HG02943 (cell line): Measurements from ENCODE around the gene ZBTB9.
A peak's percentile ranks its signal among the peaks of the same experiment; 100 is the strongest.

Experiments used
- ATAC-seq: cut with Tn5 transposase; IDR thresholded peaks from one replicate; pipeline ENCODE4 v1.9.1; 2021; ENCODE audit warnings: mild to moderate bottlenecking, low read depth, moderate library complexity; ENCODE audit not compliant: unreplicated experiment

ZBTB9 gene

DNA sequence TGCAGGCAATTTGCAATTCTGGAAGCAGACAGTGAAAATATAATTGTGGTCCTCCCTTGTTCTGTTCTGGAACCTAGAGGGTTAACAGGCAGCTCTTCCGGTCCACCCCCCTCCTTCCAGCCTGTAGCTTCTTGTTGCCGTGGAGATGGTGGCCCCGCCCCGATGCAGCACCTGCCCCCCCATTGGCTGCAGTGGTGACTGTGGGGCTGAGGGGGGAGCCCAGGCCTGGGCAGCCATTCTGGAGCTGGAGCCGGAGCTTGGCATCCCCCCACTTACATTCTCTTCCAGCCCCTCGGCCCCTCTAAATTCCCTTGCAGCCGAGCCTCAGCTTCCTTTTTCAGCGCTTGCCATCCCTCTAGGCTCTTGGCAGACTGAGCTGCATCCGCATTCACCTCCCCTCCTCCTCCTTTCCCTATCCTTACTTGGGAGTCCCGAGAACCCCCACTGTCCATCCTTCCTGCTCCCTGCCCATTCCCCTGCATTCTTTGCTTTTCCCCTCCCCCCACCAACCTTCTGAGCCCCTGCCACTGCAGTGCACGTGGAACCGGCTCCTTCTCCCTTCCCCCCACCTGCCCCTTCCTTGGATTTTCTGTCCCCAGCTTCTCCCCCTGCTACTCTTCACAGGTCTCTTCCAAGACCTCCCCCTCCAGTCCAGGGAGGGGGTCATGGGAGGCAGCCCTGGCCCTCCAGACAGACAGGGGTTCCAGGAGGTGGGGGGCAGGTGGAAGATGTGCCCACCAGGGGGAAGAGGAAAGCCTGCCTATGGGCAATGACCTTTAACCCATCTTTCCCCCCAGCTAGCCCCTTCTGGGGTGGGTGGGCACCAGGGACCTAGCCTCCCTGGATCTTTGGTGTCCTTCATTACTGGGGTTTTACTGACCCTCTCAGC lies 23.1 kb upstream of the ZBTB9 start:
- ATAC-seq: peak; percentile 49

DNA sequence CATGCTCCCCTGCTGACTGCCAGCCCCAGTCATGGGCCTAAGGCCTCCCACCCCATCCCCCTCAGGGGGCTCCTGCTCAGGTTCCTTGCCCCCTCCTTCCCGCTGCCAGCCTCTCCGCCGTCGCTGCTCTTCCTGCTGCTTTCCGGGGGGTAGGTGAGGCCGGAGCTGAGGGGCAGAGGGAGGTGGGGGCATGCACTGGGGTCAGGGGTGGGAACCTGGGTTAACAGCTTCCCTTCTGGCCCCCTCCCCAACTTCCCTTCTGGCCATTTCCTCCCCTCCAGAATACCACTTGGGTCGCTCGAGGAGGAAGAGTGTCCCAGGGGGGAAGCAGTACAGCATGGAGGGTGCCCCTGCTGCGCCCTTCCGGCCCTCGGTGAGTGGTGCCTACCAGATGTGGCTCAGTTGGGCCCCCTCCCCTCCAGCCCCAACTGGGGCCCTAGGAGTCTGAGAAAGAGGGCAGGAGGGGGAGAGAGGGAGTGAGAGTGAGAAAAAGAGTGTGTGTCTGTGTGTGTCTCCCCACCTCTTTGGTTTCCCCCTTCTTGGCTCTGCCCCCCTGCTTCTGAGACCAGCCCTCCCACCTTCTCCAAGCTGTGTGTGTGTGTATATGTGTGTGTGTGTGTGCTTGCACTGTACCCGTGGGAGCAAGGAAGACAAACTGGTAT lies 22.4 kb upstream of the ZBTB9 start:
- no peak for ATAC-seq

DNA sequence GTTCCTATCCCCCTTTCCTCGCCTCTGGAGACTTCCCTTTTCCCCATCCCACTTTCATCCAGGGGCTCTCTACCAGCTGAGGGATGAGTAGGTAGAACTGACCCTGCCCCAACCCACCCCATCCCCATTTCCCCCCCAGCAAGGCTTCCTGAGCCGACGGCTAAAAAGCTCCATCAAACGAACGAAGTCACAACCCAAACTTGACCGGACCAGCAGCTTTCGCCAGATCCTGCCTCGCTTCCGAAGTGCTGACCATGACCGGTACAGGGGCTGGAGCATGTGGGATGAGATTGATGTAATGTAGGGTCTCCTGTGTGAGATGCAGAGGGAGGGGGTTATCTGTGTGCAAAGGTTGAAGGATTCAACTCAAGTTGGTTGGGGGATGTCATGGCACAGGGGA lies 21.8 kb upstream of the ZBTB9 start:
- ATAC-seq: no peak

DNA sequence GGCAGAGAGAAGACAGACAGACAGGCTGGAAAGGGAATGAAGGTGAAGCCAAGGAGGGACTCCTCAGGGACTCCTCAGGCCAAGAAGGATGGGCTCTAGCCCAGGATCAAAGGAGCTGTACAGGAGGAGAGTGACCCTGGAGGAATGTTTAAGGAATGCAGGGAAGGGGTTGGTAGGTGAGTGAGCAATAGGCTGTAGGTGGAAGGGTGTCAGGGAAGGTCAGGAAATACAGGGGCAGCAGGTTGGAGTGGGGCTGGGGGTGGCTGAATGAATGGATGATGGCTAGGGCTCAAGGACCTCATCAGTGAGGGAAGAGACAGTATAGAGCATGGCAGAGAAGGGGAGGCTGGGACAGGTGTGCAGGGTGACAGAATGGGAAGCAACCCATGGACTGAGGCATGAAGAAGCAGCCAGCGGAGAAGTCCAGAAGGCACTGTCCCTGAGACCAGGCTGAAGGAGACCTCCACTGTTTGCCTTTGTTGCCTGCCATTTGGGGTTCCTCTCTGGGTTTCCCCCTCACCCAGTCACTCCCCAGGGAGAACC lies 21.3 kb upstream of the ZBTB9 start:
- no peak for ATAC-seq

DNA sequence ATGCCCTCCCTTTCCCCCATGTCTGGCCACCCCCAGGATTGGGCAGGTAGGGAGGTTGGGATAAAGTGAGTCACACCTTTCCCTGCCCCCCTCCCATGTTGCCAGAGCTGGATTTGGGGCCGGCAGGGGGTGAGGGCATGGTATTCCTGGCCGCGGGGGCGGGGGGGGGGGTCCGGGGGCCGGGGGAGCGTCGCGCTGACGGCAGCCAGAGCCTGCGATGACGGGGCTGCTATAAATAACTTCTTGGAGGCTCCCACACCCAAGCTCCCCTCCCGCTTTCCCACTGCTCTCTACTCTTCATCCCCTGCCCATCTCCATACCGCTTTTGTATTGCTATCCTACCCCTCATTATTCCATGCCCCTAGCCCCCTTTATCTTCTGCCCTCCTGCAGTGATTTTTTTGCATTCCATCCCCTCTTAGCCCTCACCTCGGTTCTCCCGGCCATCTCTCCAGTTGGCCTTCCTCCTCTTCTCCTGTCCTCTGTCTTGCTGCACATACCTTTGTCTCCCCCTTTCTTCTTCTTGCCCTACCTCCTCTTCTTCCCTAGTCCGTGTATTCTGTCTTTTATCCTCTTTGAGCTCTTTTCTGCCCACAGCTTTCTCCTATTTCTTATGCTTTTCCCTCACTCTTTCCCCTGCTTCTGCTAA lies 20.7 kb upstream of the ZBTB9 start:
- ATAC-seq: no peak

DNA sequence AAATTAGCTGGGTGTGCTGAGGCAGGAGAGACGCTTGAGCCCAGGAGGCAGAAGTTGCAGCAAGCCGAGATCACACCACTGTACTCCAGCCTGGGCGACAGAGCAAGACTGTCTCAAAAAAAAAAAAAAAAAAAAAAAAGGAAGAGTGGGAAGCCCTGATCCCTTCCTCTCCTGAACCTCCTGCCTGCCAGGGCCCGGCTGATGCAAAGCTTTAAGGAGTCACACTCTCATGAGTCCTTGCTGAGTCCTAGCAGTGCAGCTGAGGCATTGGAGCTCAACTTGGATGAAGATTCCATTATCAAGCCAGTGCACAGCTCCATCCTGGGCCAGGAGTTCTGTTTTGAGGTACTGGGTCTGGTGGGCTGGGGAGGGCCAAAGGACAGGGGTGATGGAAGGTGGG lies 19.4 kb upstream of the ZBTB9 start:
- no peak for ATAC-seq

DNA sequence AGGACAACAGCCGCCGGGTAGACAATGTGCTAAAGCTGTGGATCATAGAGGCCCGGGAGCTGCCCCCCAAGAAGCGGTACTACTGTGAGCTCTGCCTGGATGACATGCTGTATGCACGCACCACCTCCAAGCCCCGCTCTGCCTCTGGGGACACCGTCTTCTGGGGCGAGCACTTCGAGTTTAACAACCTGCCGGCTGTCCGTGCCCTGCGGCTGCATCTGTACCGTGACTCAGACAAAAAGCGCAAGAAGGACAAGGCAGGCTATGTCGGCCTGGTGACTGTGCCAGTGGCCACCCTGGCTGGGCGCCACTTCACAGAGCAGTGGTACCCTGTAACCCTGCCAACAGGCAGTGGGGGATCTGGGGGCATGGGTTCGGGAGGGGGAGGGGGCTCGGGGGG lies 16.7 kb upstream of the ZBTB9 start:
- no peak for ATAC-seq

DNA sequence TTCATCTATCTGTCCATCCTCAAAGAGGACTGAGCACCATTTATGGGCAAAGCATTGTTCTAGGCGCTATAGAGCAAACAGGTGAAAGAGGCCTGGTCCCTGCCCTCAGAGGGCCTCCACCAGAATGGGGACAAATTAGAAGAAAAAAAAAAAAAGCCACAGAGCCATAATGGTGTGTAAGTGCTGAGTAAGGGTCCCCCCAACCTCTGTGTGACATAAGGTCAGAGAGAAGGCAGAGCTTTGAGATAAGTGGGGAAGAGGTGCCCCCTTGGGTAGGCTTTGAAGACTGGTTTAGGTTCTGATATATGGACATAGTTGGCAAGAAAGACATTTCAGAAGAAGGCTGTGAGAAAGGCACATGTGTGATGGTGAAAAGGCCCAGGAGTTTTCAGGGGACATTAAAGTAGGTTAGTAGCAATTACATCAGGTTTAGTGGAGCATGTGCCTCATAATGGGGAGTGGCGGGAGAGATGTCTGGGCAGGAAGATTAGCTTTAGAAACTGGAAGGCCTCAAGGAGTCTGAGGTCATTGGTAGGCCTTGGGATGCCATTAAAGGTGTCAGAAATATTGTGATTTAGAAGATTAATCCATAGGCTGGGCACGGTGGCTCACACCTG lies 15.3 kb upstream of the ZBTB9 start:
- no peak for ATAC-seq

DNA sequence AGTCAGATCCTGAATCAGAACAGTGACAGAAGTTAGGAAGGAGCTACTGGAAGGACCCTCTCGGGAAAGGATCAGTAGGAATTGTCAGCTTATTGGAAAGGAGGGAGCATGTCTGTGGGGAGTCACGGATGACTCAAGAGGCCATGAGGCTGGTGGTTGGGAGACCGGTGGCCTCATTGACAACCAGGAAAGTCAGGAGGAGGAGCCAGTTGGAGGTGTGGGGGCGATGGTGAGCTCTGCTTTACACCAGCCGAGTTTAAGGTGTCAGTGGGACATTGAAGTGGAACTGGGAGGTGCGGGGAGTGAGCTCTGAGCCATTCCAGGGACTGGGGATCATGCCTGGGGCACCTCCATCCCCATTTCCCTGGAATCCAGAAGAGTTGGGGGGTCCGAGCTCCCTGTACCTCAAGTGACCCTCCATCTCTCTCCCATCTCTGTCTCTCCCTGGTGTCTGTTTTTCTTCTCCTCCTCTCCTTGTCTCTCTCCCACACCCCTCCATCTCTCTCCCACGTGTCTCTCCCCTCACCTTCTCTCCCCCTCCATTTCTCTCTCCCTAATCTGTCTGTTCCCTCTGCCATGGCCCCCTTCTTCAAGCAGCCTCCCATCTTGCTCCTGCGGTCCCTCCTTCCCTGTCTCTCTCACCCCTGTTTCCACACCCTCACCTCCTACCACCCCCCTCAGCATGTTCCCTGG lies 14.3 kb upstream of the ZBTB9 start:
- ATAC-seq: no peak

DNA sequence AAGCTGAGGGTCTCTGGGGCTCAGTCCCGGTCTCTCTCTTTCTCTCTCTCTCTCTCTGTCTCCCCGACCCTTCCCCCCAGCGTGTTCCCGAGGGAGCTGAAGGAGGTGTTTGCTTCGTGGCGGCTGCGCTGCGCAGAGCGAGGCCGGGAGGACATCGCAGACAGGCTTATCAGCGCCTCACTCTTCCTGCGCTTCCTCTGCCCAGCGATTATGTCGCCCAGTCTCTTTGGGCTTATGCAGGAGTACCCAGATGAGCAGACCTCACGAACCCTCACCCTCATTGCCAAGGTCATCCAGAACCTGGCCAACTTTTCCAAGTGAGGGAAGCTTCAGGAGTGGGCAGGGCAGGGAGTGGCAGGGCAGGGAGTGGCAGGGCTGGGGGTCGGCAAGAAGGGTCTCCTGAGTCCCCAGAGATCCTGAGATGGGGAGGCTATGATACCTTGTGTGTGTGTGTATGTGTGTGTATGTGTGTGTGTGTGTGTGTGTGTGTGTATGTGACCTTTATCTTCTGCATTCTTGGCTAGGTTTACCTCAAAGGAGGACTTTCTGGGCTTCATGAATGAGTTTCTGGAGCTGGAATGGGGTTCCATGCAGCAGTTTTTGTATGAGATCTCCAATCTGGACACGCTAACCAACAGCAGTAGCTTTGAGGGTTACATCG lies 13.6 kb upstream of the ZBTB9 start:
- ATAC-seq: no peak

DNA sequence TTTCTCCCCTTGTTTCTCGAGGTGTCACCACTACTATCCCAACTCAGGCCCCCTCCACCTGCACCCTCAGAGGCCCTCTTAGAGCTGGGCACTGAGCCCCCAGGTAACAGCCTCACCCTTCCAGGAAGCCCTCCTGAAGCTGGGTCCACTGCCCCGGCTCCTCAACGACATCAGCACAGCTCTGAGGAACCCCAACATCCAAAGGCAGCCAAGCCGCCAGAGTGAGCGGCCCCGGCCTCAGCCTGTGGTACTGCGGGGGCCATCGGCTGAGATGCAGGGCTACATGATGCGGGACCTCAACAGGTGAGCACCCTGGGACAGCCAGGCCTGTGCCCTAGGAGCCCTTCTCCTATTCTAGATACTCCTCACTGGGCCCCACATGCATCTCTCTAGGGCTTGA lies 12.9 kb upstream of the ZBTB9 start:
- ATAC-seq: no peak

DNA sequence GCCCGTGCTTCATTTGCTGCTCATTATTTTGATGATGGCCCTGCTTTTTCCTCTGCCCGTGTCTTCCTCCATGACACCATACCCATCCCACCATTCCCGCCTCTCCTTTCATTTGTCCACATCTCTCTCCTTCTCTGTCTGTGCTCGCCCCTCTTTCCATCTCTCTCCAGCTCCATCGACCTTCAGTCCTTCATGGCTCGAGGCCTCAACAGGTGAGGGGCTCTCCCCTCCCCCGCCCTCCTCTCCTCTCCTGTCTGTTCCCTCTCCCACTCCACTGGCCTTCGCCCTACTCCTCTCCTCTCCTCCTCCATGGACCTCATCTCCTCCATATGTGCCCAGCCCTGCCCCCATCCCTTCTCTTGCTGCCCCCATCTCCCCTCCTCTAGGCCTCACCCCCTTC lies 12.1 kb upstream of the ZBTB9 start:
- ATAC-seq: no peak

DNA sequence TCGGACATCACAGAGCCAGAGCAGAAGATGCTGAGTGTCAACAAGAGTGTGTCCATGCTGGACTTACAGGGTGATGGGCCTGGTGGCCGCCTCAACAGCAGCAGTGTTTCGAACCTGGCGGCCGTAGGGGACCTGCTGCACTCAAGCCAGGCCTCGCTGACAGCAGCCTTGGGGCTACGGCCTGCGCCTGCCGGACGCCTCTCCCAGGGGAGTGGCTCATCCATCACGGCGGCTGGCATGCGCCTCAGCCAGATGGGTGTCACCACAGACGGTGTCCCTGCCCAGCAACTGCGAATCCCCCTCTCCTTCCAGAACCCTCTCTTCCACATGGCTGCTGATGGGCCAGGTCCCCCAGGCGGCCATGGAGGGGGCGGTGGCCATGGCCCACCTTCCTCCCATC lies 11.4 kb upstream of the ZBTB9 start:
- no peak for ATAC-seq

DNA sequence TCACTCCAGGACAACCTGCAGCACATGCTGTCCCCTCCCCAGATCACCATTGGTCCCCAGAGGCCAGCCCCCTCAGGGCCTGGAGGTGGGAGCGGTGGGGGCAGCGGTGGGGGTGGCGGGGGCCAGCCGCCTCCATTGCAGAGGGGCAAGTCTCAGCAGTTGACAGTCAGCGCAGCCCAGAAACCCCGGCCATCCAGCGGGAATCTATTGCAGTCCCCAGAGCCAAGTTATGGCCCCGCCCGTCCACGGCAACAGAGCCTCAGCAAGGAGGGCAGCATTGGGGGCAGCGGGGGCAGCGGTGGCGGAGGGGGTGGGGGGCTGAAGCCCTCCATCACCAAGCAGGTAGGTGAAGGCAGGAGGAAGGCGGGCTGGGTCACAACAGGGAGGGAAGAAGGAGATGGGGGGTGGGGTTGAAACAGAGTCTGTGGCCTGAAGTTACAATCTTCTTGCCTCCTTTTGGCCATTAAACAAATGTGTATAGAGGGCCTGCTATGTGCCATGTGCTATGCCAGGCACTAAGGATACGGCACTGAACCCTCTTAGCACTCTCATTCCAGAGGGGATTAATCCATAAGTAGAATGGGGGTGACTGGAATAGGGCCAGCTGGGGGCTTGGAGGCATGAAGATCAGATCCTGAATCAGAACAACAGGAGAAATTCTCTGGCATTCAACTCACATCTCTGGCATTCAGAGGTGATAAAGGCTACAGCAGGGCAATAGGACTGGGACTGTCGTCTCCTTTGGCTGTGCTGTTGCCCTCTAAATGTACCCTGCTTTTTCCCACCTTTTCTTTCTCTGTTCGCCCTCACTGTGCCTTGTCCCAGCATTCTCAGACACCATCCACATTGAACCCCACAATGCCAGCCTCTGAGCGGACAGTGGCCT lies 10.5 kb upstream of the ZBTB9 start:
- no peak for ATAC-seq

DNA sequence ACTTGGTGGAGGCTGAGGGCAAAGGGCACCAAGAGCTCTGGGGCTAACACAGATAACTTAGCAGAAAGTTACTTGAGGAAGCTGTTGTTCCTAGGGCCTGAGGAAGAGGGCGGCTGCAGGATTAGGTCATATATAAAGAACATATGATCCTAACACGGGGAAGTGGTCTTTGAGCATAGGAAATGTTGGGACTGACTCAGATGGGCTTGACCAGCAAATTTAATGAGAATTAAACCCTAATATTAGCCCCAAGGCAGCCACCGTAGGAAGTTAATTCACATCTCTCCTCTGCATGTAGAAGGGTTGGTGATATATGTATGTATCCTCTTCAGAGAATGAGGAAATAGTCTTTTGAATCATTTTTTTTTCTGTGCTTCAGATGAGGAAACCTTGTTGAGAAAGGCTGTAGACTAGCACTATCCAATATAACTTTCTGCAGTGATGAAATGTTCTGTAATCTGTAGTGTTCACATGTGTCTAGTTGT lies 9.2 kb upstream of the ZBTB9 start:
- ATAC-seq: no peak

DNA sequence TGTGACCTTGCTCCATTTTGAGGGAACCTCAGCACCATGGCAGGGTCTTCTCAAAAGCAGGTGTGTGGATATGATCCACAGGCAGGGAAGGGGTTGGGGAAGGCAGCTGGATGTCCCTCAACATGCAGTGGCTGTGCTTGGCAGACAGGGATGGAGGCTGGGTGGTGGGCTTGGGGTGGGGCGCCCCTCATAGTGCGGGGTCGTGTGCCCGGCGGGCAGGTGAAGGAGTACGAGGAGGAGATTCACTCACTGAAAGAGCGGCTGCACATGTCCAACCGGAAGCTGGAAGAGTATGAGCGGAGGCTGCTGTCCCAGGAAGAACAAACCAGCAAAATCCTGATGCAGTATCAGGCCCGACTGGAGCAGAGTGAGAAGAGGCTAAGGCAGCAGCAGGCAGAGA lies 8.0 kb upstream of the ZBTB9 start:
- no peak for ATAC-seq

DNA sequence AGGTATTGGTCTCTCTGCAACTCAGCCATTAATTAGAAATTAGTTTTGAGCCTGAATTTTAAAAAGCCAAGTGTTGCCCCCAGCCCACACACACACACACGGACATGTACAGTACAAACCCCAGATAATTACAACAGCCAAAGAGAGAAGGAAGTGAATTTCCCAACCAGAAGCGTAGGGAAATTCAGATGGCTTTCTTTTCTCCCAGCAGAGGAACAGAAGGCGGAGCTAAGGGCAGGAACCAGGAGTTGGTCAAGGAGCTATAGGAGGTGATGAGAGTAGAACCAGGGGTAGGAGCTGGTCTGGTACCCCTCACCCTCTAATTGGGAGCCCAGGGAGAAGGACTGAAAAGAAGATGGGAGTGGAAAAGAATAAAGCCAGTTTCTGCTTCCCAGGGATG lies 3.9 kb upstream of the ZBTB9 start:
- ATAC-seq: no peak

DNA sequence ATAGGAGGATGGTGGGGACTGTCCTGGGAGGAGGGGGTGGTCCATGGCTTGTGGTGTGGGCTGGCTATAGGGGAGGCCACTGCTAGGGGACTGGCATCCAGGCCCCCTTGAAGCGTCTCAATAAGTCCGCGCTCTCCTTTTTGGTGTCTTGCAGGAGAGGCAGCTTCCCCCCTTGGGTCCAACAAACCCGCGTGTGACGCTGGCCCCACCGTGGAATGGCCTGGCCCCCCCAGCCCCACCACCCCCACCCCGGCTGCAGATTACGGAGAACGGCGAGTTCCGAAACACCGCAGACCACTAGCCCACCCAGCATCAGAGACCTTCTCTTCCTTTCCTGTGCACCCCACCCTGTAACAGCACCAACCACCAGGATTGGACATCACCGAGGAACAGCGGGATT lies 2.8 kb upstream of the ZBTB9 start:
- no peak for ATAC-seq

DNA sequence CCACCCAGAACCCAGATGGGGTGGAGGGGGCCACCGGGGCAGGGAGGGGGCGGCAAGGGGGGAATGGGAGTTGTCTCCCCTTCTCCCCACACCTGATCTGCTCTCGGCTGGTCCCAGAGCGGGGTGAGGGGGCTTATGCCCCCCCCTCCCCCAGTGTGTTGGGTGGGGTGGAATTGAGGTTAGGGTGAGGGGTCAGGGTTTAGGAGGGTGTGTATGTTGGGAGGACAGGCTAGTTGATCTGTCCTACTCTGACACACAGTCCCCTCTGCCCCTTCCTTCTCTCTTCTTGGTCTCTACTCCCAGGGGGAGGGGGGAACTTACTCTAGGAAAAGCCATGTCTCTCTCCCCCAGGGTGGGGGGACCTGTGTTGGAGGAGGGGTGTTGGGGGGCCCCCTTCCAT lies 1.9 kb upstream of the ZBTB9 start:
- ATAC-seq: no peak
